Activated CD8-positive, alpha-beta memory T cell treated with anti-CD3 and anti-CD28 coated beads for 4 hours (primary cell): ENCODE results near the gene S100A3.
"Not testable (repeated sequence)": the region's sequence is repeated elsewhere in the genome, so short reads cannot be mapped to it uniquely, and the experiment has no call there.

Experiments used
- DNase-seq, 2 donors: peaks; one replicate each; pipeline ENCODE4 v3.0.0-alpha.2; 2020; ENCODE audit warnings: low read depth in 2 of 2

Gene S100A3

GRCh38 chr1:153535242-153536011 lies 13.6 kb downstream of the S100A3 start, which contains the start of gene S100A6:
TSS of gene S100A6 (minus strand) at chr1:153535991. CDS start at chr1:153535339, 652 bp downstream.
- no peak for DNase-seq

- DNase-seq, result no peak
Observed at GRCh38 chr1:153534925-153535241, 14.2 kb downstream of the S100A3 start.

GRCh38 chr1:153534226-153534924 lies 14.7 kb downstream of the S100A3 start:
- no peak for DNase-seq

GRCh38 chr1:153533689-153534201 lies 15.3 kb downstream of the S100A3 start:
- no peak for DNase-seq

DNA sequence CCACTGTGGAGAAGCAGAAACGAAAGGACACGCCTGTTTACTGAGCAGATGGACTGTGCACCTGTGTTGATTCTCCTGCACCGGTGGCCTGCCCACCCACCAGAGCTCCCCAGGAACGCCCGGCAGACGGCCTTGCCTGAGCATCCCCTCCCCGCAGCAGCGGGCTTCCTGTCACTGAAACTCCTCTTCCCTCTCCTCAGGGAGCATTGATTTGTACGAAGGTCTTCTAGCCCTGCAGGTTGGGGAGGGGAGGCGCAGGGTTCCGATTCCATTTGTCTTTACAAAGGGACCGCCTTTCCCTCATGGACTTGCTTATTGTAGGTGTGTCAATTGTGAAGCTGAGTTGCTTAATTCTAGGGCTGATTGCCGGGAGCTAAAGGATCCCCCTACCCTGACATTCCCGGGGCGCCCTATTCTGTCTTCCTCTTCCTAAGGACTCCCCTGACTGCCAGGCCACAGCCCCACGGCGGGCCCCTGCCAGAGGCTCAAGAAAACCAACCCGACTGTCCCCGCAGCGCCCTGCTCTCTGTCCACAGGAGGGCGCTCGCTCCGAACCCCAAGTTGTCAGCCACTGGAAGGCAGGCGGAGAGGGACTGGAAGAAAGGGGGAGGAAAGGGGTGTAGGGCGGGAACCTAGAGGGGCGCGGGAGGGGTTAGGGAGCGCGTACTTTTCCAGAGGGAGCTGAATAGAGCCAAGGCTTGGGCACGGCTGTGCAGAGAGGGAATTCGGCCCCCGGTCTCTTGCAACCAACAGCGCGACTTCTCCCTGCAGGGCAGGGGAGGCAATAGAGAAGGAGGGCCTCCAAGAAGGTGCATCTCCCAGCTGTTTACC lies 16.1 kb downstream of the S100A3 start:
- DNase-seq, result peak in 1 of 2 donors; percentile 52

DNA sequence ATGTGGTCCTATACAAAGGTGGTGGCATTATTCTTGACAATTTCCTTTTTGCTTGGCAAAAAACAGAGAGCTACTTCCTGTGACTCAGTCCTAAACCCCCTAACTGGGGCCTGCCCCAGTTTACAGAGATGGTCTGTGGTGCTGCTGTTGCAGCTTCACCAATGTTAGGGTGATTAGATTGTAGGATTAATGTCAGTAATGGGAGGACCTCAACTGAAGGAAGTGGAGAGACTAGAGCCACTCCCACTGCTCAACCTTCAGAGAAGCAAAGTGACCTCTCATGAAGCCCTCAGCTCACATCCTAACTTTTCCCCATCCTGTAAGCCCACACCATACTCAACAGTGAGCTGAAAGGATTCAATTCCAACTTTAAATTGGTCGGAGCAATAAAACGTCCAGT lies 16.9 kb downstream of the S100A3 start:
- no peak for DNase-seq

DNA sequence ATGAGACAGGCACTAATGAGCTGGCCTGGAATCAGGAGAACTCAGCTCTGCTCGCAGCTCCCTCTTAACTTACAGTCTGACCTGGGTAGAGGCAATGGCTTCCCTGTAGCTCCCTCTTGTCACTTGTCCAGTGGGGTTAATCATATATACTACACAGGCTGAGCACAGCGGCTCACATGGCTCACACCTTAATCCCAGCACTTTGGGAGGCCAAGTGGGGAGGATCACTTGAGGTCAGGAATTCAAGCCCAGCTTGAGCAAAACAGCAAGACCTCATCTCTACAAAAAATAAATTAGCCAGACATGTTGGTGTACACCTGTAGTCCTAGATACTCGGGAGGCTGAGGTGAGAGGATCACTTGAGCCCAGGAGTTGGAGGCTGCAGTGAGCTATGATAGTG lies 17.4 kb downstream of the S100A3 start:
- no peak for DNase-seq

DNA sequence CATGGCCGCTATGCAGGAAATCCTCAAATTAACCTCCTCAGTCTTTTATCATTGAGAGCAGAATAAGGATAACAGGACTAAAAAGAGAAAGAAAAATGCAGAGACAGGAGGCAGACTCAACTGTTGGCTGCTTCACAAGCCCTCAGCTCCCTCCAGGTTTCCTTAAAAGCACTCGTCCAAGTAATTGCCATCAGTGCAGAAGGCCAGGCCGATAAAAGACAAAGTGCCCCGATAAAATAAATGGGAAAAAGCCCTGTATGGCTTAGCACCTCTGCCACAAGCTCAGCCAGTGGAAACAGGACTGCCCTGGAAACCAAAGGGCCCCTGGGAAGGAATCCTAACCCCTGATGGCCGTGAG lies 21.4 kb downstream of the S100A3 start:
- DNase-seq, result no peak

DNA sequence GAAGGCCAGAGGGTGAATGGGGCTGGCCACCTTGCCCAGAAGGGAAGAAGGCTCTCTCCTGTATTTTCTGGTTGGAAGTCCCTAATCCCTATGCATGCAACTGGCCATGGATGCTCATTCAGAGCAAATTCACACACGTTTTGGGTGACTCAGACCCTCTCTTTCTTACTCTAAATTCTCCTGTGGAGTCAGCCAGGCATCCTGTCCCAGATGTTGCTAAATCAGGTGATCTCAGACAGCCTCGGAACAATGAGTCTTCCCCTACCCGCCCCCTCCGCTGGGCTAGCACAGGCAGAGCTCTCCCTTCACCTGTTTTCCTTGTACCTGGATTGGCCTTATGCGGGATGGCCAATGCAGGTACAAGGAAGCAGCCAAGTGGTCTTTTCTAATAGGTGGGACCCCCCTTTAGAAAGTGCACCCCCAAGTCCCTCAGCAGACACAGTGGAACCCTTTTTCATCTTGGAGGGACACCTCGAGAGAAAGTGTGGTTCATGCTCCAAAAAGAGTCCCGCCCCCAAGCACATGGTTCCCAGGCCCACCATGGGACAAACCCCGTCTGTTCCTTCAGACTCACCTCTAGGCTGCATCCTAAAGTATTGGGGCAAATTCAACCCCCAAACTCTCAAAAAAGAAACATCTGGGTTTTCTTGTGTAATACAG lies 21.9 kb downstream of the S100A3 start:
- no peak for DNase-seq

GRCh38 chr1:153526132-153526543 lies 22.9 kb downstream of the S100A3 start:
- no peak for DNase-seq

- no peak for DNase-seq
Observed at GRCh38 chr1:153525088-153525728, 23.9 kb downstream of the S100A3 start.

DNA sequence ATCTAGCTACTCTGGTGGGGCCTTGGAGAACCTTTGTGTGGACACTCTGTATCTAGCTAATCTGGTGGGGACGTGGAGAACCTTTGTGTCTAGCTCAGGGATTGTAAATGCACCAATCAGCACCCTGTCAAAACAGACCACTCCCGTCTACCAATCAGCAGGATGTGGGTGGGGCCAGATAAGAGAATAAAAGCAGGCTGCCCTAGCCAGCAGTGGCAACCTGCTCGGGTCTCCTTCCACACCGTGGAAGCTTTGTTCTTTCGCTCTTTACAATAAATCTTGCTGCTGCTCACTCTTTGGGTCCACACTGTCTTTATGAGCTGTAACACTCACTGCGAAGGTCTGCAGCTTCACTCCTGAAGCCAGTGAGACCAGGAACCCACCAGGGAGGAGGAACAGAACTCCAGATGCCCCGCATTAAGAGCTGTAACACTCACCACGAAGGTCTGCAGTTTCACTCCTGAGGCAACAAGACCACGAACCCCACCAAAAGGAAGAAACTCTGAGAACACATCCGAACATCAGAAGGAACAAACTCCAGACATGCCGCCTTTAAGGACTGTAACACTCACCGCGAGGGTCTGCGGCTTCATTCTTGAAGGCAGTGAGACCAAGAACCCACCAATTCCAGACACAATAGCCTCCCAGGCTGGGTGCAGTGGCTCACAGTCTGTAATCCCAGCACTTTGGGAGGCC lies 26.6 kb downstream of the S100A3 start:
- DNase-seq, result not testable (repeated sequence)

DNA sequence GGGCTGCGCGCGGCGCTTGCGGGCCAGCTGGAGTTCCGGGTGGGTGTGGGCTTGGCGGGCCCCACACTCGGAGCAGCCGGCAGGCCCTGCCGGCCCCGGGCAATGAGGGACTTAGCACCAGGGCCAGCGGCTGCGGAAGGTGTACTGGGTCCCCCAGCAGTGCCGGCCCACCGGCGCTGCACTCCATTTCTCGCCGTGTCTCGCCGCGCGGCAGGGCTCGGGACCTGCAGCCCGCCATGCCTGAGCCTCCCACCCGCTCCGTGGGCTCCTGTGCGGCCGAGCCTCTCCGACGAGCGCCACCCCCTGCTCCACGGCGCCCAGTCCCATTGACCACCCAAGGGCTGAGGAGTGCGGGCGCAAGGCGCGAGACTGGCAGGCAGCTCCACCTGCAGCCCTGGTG lies 27.2 kb downstream of the S100A3 start:
- DNase-seq, result not testable (repeated sequence)

- DNase-seq, result no peak
Observed at GRCh38 chr1:153520818-153521476, 28.1 kb downstream of the S100A3 start.

GRCh38 chr1:153520137-153520691 lies 28.8 kb downstream of the S100A3 start:
- not testable (repeated sequence) for DNase-seq

- no peak for DNase-seq
Observed at GRCh38 chr1:153519242-153519641, 29.8 kb downstream of the S100A3 start.

DNA sequence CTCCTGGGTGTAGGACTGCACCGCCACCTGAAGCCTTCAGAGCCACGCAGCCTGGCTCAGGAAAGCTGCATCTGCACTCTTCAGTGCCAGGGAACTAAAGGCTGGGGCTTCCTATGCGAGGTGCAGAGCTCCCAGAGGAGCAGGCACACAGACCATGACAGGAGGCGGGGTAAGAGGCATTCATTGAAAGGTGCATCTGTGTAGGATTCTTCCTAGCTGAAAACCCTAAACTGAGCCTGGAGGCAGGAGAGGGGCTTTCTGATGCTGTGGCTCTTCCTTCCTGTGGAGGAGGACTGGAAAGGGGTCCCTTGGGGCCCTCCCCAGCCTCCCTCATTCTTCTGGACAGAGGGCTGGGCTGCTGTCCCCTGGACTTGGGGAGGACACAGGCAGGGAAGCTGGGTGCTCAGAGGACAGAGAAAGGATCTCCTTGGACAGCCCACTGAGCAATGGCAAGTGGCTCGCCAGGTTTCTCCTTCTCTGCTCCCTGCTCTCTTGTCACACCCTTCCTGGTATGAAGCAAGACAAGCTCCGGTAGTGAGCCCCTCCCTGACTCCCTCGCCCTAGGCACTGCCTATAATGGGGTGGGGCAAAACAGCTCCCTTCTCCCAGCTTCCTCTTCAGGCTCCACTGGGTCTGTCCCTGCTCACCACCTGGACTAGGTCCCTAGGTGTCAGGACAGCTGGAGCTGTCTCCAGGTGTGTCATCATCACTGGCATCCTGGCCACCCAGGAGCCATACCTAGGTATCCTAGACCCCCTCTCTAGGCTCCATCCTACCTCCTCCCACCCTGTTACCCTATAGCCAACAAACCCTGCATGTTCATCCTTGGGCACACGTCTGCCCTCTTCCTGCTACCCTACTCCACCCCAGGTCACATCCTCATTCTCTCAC lies 33.3 kb downstream of the S100A3 start:
- DNase-seq, result no peak

GRCh38 chr1:153513666-153514065 lies 35.4 kb downstream of the S100A3 start:
- DNase-seq, result no peak

DNA sequence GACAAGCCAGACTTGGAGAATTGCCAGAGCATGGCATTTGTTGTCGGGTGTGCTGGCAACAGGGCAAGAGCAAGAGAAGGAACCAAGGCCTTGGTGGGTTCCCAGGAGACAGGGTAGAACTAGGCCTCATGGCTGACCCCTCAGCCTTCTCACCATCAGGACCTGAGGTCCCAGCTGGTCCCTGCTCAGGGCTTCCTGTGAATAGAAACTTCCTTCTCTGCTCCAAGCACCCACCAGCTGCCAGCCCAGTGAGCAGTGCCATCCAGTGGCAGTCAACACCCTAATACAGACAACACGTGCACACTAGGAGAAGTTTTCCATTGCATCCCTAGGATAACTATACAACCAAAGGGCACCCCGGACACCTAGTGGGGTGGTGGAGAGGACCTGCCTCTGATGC lies 36.0 kb downstream of the S100A3 start:
- DNase-seq, result no peak
